D721Med (cell line): ENCODE data around the gene P3H2.

Source experiments
- DNase-seq: peaks from one replicate; pipeline ENCODE4 v3.0.0; 2011; ENCODE audit warnings: low spot score; ENCODE audit not compliant: insufficient read length
- FAIRE-seq: peaks from 2 replicates; lab custom pipeline; 2011; peaks lifted over from hg19 to GRCh38; lab: Jason Lieb, UNC
- TF ChIP-seq, protein P1 (sequence below): IDR thresholded peaks from 2 replicates; pipeline ENCODE4 v1.5.1; 2012; ENCODE audit warnings: mild to moderate bottlenecking, control low read depth; ENCODE audit not compliant: insufficient read depth; ENCODE audit errors: missing control alignments

Gene P3H2

DNA sequence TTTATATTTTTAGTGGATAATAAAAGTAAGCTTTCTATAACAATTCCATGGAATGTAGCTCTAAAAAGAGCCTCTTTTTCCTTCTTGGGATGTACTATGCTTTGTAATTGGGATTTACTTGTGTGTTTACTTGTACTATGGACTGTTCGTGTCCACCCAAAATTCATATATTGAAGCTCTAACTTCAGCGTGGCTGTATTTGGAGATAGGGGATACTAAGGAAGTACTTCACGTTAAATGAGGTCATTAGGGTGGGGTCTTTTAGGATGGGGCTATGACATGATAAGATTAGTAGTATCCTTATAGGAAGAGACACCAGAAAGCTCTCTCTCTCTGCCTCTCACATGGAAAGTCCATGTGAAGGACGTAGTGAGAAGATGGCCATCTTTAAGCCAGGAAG lies 64.9 kb downstream of the P3H2 start:
- TF ChIP-seq, protein P1, sequence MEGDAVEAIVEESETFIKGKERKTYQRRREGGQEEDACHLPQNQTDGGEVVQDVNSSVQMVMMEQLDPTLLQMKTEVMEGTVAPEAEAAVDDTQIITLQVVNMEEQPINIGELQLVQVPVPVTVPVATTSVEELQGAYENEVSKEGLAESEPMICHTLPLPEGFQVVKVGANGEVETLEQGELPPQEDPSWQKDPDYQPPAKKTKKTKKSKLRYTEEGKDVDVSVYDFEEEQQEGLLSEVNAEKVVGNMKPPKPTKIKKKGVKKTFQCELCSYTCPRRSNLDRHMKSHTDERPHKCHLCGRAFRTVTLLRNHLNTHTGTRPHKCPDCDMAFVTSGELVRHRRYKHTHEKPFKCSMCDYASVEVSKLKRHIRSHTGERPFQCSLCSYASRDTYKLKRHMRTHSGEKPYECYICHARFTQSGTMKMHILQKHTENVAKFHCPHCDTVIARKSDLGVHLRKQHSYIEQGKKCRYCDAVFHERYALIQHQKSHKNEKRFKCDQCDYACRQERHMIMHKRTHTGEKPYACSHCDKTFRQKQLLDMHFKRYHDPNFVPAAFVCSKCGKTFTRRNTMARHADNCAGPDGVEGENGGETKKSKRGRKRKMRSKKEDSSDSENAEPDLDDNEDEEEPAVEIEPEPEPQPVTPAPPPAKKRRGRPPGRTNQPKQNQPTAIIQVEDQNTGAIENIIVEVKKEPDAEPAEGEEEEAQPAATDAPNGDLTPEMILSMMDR: no peak
- FAIRE-seq: no peak
- no peak for DNase-seq

DNA sequence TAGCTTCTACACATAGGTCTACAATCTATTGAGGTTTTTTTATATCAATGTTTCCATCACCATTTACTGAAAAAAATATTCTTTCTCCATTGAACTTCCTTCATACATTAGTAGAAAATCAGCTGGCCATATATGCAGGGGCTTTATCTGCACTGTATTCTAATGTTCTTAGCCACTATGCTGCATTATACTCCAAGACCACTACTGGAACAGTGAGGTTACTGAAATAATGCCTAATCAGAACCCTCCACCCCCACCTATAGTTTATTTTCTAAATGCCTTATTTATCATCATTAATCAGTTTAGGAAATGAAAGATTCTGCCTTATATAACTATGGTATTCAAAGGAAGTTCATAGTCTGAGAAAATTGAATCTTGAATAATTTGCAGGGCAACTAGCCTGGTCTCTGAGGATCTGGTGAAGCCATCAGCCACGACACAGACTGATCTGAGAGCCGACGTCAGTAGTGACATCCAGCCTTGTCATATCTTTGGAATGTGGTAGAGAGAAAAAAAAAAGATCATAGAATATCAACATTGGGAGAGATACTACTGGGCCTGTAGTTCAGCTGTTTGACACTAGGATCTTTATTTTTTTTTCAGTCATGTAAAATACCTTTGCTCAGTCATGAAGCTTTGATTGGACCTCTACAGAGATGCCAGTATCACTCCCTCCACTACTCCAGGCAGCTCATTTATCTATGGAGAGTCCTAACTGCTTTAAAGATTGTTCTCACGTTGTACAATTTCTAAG lies 66.6 kb downstream of the P3H2 start:
- TF ChIP-seq, protein P1: no peak
- FAIRE-seq (no peak), DNase-seq (no peak)

DNA sequence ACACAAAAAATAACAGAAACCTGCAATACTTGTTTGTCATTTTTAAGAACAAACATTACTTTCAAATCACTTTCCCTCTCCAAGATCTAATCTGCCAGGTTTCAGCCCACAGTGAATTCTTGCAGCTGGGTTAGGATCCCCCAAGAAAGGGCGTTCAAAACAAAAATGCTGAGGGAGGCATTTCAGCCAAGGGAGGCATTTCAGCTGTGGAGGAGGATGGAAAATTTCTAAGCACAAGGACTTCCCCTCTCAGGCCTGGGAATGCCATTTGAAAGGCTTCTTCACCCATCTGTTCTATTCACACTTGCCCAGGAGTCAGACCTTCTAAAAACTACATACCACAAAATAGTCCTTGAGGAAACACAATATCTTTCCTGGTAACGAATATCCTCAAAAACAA lies 69.1 kb downstream of the P3H2 start:
- DNase-seq (no peak), FAIRE-seq (no peak)
- TF ChIP-seq, protein P1: no peak

DNA sequence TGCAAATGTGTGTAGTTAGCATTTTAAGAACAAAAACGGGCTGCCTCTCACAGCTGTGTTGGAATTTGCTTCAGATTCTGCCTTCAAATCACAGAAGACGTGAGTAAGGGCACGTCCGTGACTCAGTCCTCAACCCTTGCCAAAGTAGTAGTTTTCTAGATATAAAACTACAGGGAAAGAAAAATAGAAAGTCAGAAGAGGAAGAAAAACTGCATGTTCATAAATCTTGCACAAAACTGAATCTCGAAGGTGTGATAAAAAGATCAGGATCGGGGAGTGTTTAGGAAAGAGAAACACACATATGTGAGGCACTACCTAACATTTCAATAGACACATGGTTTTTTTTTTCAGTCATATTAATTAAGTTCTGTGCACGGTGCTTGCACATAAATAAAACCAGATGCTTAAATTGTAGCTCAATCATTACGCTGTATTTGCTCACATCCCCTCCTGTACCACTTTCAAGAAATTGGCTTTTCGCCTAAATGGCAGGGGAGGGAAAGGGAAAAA lies 71.7 kb downstream of the P3H2 start:
- TF ChIP-seq, protein P1: no peak
- FAIRE-seq (no peak), DNase-seq (no peak)

DNA sequence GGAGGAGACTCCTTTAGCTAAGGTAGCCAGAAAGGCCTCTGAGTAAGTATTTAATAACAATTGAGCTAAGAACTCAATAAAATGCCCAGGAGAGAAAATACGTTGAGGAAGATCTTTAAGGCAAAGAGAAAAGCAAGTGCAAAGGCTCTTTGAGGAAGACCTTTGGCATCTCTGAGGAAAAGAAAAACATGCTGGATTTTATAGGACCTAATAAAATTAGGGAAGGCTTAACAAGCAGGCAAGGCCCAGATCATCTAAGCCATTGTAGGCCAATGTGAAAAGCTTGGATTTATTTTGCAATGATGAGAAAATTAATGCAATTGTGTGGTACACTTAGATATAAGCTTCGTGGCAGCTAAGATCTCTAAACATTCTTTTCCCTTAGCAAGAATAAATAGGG lies 75.7 kb downstream of the P3H2 start:
- TF ChIP-seq, protein P1: no peak

DNA sequence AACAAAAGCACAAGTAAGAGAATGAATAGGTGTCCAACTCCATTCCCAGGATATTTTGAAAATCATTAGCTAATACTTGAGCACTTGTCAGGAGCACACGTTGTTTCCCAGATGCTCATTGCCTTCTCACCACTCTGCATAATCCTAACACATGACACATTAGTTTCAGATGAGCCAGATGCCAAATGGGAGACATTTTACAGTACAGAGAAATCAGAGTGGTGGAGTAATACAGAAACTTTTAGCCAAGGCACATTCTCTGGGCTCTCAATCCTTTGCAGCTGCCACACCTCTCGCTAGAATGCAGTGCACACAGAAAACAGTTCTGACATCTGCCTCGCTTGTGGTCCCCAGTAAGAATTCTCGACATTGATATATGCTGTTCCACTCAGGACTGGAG lies 76.6 kb downstream of the P3H2 start:
- FAIRE-seq: no peak
- no peak for DNase-seq
- TF ChIP-seq, protein P1: no peak

More for the DNA sequence above, 75.7 kb downstream of the P3H2 start:
- no peak for DNase-seq
- FAIRE-seq: no peak

DNA sequence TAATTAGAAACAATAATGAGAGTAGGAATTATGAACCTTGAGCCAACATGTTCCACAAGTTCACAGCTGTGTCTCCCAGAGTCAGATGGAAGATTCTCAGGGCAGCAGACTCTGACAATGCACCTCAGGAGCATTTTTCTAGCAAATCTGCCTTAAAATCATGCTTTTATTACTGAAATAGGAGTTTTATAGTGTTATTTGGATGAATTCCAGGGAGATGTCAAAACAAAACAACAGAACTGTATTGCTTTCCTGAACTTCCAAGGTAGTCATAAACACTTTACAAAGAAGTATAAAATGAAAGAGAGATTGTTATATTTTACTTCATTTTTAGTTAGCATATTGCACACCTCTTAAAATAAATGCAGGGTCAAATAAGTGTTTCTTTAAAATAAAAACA lies 77.0 kb downstream of the P3H2 start:
- DNase-seq: no peak
- FAIRE-seq: no peak
- TF ChIP-seq, protein P1: no peak
